Endometrial microvascular endothelial cells (primary cell): ENCODE results near the gene TWIST1. TPM values are rescaled to one million over a fixed set of nuclear protein-coding genes. Genes with fewer than 3 reads are reported as not detected.

Source experiments
- in situ Hi-C: cut with HindIII; loops from 2 replicates; pipeline ENCODE4 v1.10.0; 2017; ENCODE audit warnings: low sequenced_read_pairs, low pct_unique_long_range_greater_than_20kb; ENCODE audit errors: inconsistent ontology term
- total RNA-seq: library from RNA; depleted of rRNA; stranded (reverse); fragments of >200 nt; gene quantifications from one replicate; pipeline ENCODE4 v1.2.3, GENCODE V29; 2015; ENCODE audit errors: inconsistent ontology term

TWIST1 gene
- total RNA-seq, 1 donor from 2014 or later, result not detected

GRCh38 chr7:19116121-19117090, 1.0 kb downstream of the TWIST1 start:
- in situ Hi-C loops, result no loop called here

GRCh38 chr7:19114551-19114855, 2.9 kb downstream of the TWIST1 start:
- in situ Hi-C loops, result no loop called here

GRCh38 chr7:19113855-19114550, 3.4 kb downstream of the TWIST1 start:
- in situ Hi-C loops, result no loop called here

- in situ Hi-C loops, result no loop called here
Observed at GRCh38 chr7:19113002-19113350, 4.5 kb downstream of the TWIST1 start.

GRCh38 chr7:19112274-19113001, 5.0 kb downstream of the TWIST1 start:
- in situ Hi-C loops, result no loop called here

- in situ Hi-C loops, result no loop called here
Observed at GRCh38 chr7:19111474-19112273, 5.8 kb downstream of the TWIST1 start.

- in situ Hi-C loops, result no loop called here
Observed at GRCh38 chr7:19110776-19111175, 6.7 kb downstream of the TWIST1 start.

GRCh38 chr7:19110026-19110730, 7.3 kb downstream of the TWIST1 start:
- in situ Hi-C loops, result no loop called here

- in situ Hi-C loops, result no loop called here
Observed at GRCh38 chr7:19109000-19109946, 8.2 kb downstream of the TWIST1 start.

GRCh38 chr7:19107356-19108146, 9.9 kb downstream of the TWIST1 start:
- in situ Hi-C loops, result no loop called here

- in situ Hi-C loops, result no loop called here
Observed at GRCh38 chr7:19107081-19107355, 10.4 kb downstream of the TWIST1 start.

GRCh38 chr7:19106241-19107080, 11.0 kb downstream of the TWIST1 start:
- in situ Hi-C loops, result no loop called here

GRCh38 chr7:19105546-19105945, 11.9 kb downstream of the TWIST1 start:
- in situ Hi-C loops, result no loop called here

- in situ Hi-C loops, result no loop called here
Observed at GRCh38 chr7:19104811-19105210, 12.6 kb downstream of the TWIST1 start.

- in situ Hi-C loops, result no loop called here
Observed at GRCh38 chr7:19102884-19103283, 14.6 kb downstream of the TWIST1 start.

GRCh38 chr7:19101909-19102308, 15.5 kb downstream of the TWIST1 start:
- in situ Hi-C loops, result no loop called here
